GM12878 (cell line): ENCODE measurements around the gene CGB5. TPM values are rescaled to one million over a fixed set of nuclear protein-coding genes. Genes with fewer than 3 reads are reported as not detected.

ENCODE experiments used
- ATAC-seq: fragments of 200-7000 bp; cut with Tn5 transposase; 3 replicates; pipeline ENCODE4 v1.9.1; 2020; ENCODE audit warnings: mild to moderate bottlenecking, moderate library complexity
- BruUV-seq: library from RNA; stranded (reverse); fragments of 400-500 nt; replicated peaks from 2 replicates; lab custom pipeline; 2021; lab: Mats Ljungman, UMichigan
- CTCF ChIA-PET: fragments of 300-600 bp; sonication (Branson Sonifier 250); formaldehyde crosslinking; extraction: SDS; loops from one replicate; lab custom pipeline; 2021; ENCODE audit warnings: inconsistent platforms; lab: Yijun Ruan, JAX
- POLR2A ChIA-PET: fragments of 350-600 bp; formaldehyde crosslinking; extraction: SDS; loops from one replicate; lab custom pipeline; 2021; ENCODE audit warnings: inconsistent platforms; lab: Charles Lee
- RAD21 ChIA-PET: fragments of 300-600 bp; sonication (Branson Sonifier 250); formaldehyde crosslinking; loops from one replicate; lab custom pipeline; 2023; ENCODE audit warnings: antibody characterized with exemption; ENCODE audit not compliant: unreplicated experiment; lab: Charles Lee
- SMC1A ChIA-PET: fragments of 300-600 bp; sonication (Branson Sonifier 250); formaldehyde crosslinking; loops from one replicate; lab custom pipeline; 2023; ENCODE audit not compliant: unreplicated experiment, uncharacterized antibody; lab: Charles Lee
- DNase-seq: peaks from one replicate; pipeline ENCODE4 v3.0.0-alpha.2; 2011; ENCODE audit warnings: low read depth, low spot score
- FAIRE-seq: peaks from 3 replicates; lab custom pipeline; 2011; peaks lifted over from hg19 to GRCh38; lab: Jason Lieb, UNC
- H2AFZ ChIP-seq: 2 replicates; pipeline ENCODE4 v1.6.0; 2011; ENCODE audit warnings: low read depth, low read length, control low read depth; ENCODE audit not compliant: control insufficient read depth
- H3K27ac ChIP-seq: 2 replicates; pipeline ENCODE4 v1.5.1; 2011; ENCODE audit warnings: control low read depth; ENCODE audit not compliant: control insufficient read depth, insufficient read depth
- H3K27me3 ChIP-seq, 2 experiments: replicated peaks in 1 of 2; 2 replicates each; pipeline versions ENCODE4 v1.6.0 to v1.6.1; 2011; ENCODE audit warnings: low read length in 1 of 2; ENCODE audit not compliant: control insufficient read depth in 2 of 2, insufficient read depth in 2 of 2
- H3K36me3 ChIP-seq, 2 experiments: 2 replicates each; pipeline ENCODE4 v1.5.1; 2011; ENCODE audit warnings: low read length in 1 of 2; ENCODE audit not compliant: control insufficient read depth in 2 of 2, insufficient read depth in 2 of 2
- H3K4me1 ChIP-seq: 2 replicates; pipeline ENCODE4 v1.6.1; 2011; ENCODE audit warnings: mild to moderate bottlenecking, low read length, moderate library complexity, mixed read lengths; ENCODE audit not compliant: control insufficient read depth, insufficient read depth
- H3K4me2 ChIP-seq: 2 replicates; pipeline ENCODE4 v1.6.0; 2011; ENCODE audit warnings: control low read depth; ENCODE audit not compliant: control insufficient read depth, insufficient read depth
- H3K4me3 ChIP-seq: fragments of 200-600 bp; sonication (generic); 2 replicates; pipeline ENCODE4 v1.5.1; 2016
- H3K79me2 ChIP-seq: 2 replicates; pipeline ENCODE4 v1.6.0; 2011; ENCODE audit warnings: low read length; ENCODE audit not compliant: control insufficient read depth, insufficient read depth
- H3K9ac ChIP-seq: 2 replicates; pipeline ENCODE4 v1.8.0; 2011; ENCODE audit warnings: low read length, control low read depth, mixed read lengths; ENCODE audit not compliant: control insufficient read depth, insufficient read depth
- H3K9me3 ChIP-seq: replicated peaks from 3 replicates; pipeline ENCODE4 v1.5.1; 2011; ENCODE audit warnings: mild to moderate bottlenecking, low read length; ENCODE audit not compliant: control insufficient read depth, insufficient read depth
- H4K20me1 ChIP-seq: 2 replicates; pipeline ENCODE4 v1.6.0; 2011; ENCODE audit not compliant: control insufficient read depth, insufficient read depth
- CBX5 ChIP-seq: sonication (generic); IDR thresholded peaks from 2 replicates; pipeline ENCODE4 v1.6.1; 2016; ENCODE audit warnings: low read depth, moderate library complexity, mild to moderate bottlenecking, inconsistent platforms
- CEBPB ChIP-seq, 2 experiments: fragments of 150-350 bp in 1 of 2; IDR thresholded peaks; 2 replicates each; pipeline ENCODE4 v1.6.1; 2012 to 2014; ENCODE audit warnings: low read depth in 2 of 2, low read length in 2 of 2, borderline replicate concordance in 1 of 2, inconsistent platforms in 1 of 2
- CHD1 ChIP-seq: IDR thresholded peaks from 2 replicates; pipeline ENCODE4 v1.6.1; 2012; ENCODE audit warnings: low read depth, low read length, improper control_type of control experiment
- E2F8 ChIP-seq: fragments of 450-650 bp; IDR thresholded peaks from 2 replicates; pipeline ENCODE4 v1.6.1; 2018; ENCODE audit warnings: mild to moderate bottlenecking, low read depth, moderate library complexity; ENCODE audit not compliant: partially characterized antibody
- FOS ChIP-seq: IDR thresholded peaks from 3 replicates; pipeline ENCODE4 v1.6.1; 2011; ENCODE audit warnings: borderline replicate concordance; ENCODE audit not compliant: insufficient read length; ENCODE audit errors: extremely low read depth
- HDAC6 ChIP-seq: fragments of 200-600 bp; sonication (generic); IDR thresholded peaks from one replicate; pipeline ENCODE4 v1.8.0; 2017; ENCODE audit warnings: antibody characterized with exemption; ENCODE audit not compliant: unreplicated experiment
- HSF1 ChIP-seq: fragments of 150-350 bp; IDR thresholded peaks from 2 replicates; pipeline ENCODE4 v1.6.1; 2014; ENCODE audit warnings: mild to moderate bottlenecking, low read depth, low read length
- IKZF2 ChIP-seq, 2 experiments: fragments of 450-650 bp; IDR thresholded peaks; 2 replicates each; pipeline ENCODE4 v1.6.1; 2017; ENCODE audit warnings: mild to moderate bottlenecking in 2 of 2, moderate library complexity in 2 of 2
- NFIC ChIP-seq: IDR thresholded peaks from 2 replicates; pipeline ENCODE4 v1.6.1; 2012; ENCODE audit warnings: low read depth, mild to moderate bottlenecking, inconsistent platforms, low read length, moderate library complexity
- PBX3 ChIP-seq: IDR thresholded peaks from 2 replicates; pipeline ENCODE4 v1.6.1; 2011; ENCODE audit warnings: mild to moderate bottlenecking, low read depth, low read length, moderate library complexity; ENCODE audit not compliant: insufficient replicate concordance
- RB1 ChIP-seq: fragments of 450-650 bp; formaldehyde crosslinking; IDR thresholded peaks from 2 replicates; pipeline ENCODE4 v1.6.1; 2017; ENCODE audit warnings: mild to moderate bottlenecking, borderline replicate concordance
- RUNX3 ChIP-seq: IDR thresholded peaks from 2 replicates; pipeline ENCODE4 v1.6.1; 2012; ENCODE audit warnings: low read length, inconsistent platforms
- TARDBP ChIP-seq: IDR thresholded peaks from 2 replicates; pipeline ENCODE4 v1.6.1; 2016; ENCODE audit warnings: borderline replicate concordance
- ZNF592 ChIP-seq: fragments of 450-650 bp; IDR thresholded peaks from 2 replicates; pipeline ENCODE4 v1.6.1; 2017; ENCODE audit warnings: mild to moderate bottlenecking, moderate library complexity
- WGBS: methylation state at CpG from one replicate; pipeline ENCODE4 v1.1.6; 2016; ENCODE audit warnings: low lambda C conversion rate; ENCODE audit not compliant: insufficient replicate concordance, insufficient coverage; ENCODE audit errors: missing lambda C conversion rate; 5-methylcytosine and 5-hydroxymethylcytosine counted together
- in situ Hi-C: fragments of 300-500 bp; cut with MboI; formaldehyde crosslinking; loops from 9 replicates; pipeline ENCODE4 v1.14.3; 2018; ENCODE audit warnings: mixed read lengths
- intact Hi-C: fragments of 100-400 bp; cut with micrococcal nuclease; formaldehyde crosslinking; loops from one replicate; pipeline ENCODE4 v1.14.2; 2022; ENCODE audit not compliant: unreplicated experiment
- polyA plus RNA-seq, 11 experiments: library from polyadenylated mRNA; depleted of rRNA in 4 of 11; unstranded in 6 of 11; stranded (reverse) in 5 of 11; fragments of >200 nt; fragmentation: Nextera tagmentation in 4 of 11; fragmentation: Illumina TruSeq in 1 of 11; extraction: Ambion mirVana in 4 of 11; extraction: Trizol in 1 of 11; gene quantifications; 1 replicate in 1 of 11; 2 replicates in 10 of 11; pipeline versions ENCODE4 v1.2.1 to v1.2.3, GENCODE V29; 2011 to 2016; ENCODE audit warnings: inconsistent platforms in 2 of 11, missing spikeins in 2 of 11, low read depth in 1 of 11
- total RNA-seq, 4 experiments: library from RNA; depleted of rRNA in 3 of 4; stranded (reverse); fragments of >200 nt in 3 of 4; fragmentation: Illumina TruSeq in 1 of 4; extraction: Trizol in 1 of 4; gene quantifications; 2 replicates each; pipeline versions ENCODE4 v1.2.1 to v1.2.3, GENCODE V29; 2013 to 2021

Gene CGB5
- total and polyA plus RNA-seq, 10 of the 15 experiments (the other 5 are each of a cell fraction or from before 2014, with no cell fraction given) = not detected

GRCh38 chr19:49006905-49007304, 36.7 kb upstream of the CGB5 start (continued):
- TF ChIP-seq E2F8 (no peak), CEBPB (IDR thresholded peaks at IDR 0.05; ENCODE audit: borderline replicate concordance in 1 of 2, low read depth in 2 of 2, low read length in 2 of 2) (no peak), ZNF592 (no peak)

GRCh38 chr19:49009828-49010227, 33.8 kb upstream of the CGB5 start:
- Histone ChIP-seq H3K79me2 (no peaks in the 10 kb centered on the region), H3K9ac (no peak overlapping the region), H4K20me1 (no peaks in the 10 kb centered on the region), H3K9me3 (no peaks in the 10 kb centered on the region), H2AFZ (no peak overlapping the region), H3K36me3 (peaks cover 17 to 24% of the 10 kb centered on the region in 2 experiments), H3K4me1 (no peaks in the 10 kb centered on the region), H3K4me2 (no peak overlapping the region), H3K27me3 (no peaks in the 10 kb centered on the region), H3K4me3 (no peak overlapping the region), H3K27ac (no peak overlapping the region)
- no TSS peak for BruUV-seq
- ChIA-PET POLR2A (no interaction called here), RAD21 (no interaction called here), SMC1A (no interaction called here), CTCF (interaction anchor here (0.6 to 3.2 kb wide), 2 partner anchors 11 to 316 kb away, joined by 3 to 16 read pairs; no protein-coding TSS in a partner anchor)
- in situ Hi-C loops = no loop called here
- FAIRE-seq = no peak
- WGBS = 96% methylated on average over 18 of the region's 18 CpGs
- intact Hi-C loops = no loop called here
- no peak for ATAC-seq
- DNase-seq = no peak
- TF ChIP-seq RB1 (no peak), TARDBP (no peak), CHD1 (no peak), CBX5 (no peak), HSF1 (no peak), HDAC6 (no peak), IKZF2 (IDR thresholded peaks at IDR 0.05) (no peak), NFIC (no peak), RUNX3 (no peak), FOS (no peak), PBX3 (no peak)
